HCT116 (cell line): Measurements from ENCODE around the gene FTO. TPM values are rescaled to one million over a fixed set of nuclear protein-coding genes. Genes with fewer than 3 reads are reported as not detected.

Experiments
- ATAC-seq: fragments of 200-7000 bp; cut with Tn5 transposase; 2 replicates; pipeline ENCODE4 v1.9.1; 2020; ENCODE audit warnings: mild to moderate bottlenecking, moderate library complexity
- BruUV-seq: library from RNA; stranded (reverse); fragments of 400-500 nt; replicated peaks from 2 replicates; lab custom pipeline; 2021; lab: Mats Ljungman, UMichigan
- CTCF ChIA-PET: fragments of 300-600 bp; sonication (Branson Sonifier 250); formaldehyde crosslinking; loops from one replicate; lab custom pipeline; 2021; ENCODE audit warnings: antibody characterized with exemption; lab: Charles Lee
- POLR2A ChIA-PET: fragments of 300-600, 350-600 bp; sonication (Branson Sonifier 250); formaldehyde crosslinking; loops from one replicate; lab custom pipeline; 2021; ENCODE audit warnings: antibody characterized with exemption; lab: Charles Lee
- RAD21 ChIA-PET, 2 experiments: fragments of 300-600 bp; sonication (Branson Sonifier 250); formaldehyde crosslinking; loops; one replicate each; lab custom pipeline; 2023; ENCODE audit warnings: low total read pairs in 2 of 2; ENCODE audit not compliant: uncharacterized antibody in 2 of 2, unreplicated experiment in 2 of 2, low non-redundant PET in 1 of 2; lab: Charles Lee
- DNase-seq: peaks from one replicate; pipeline ENCODE4 v3.0.0-alpha.2; 2010; ENCODE audit warnings: low read depth, low spot score
- H2AFZ ChIP-seq: fragments of 200-600 bp; shearing (Covaris generic), sonication (generic); 2 replicates; pipeline ENCODE4 v1.6.1; 2017; ENCODE audit warnings: low read depth, mixed run types, mixed read lengths, antibody characterized with exemption, low read length; ENCODE audit not compliant: poor library complexity, severe bottlenecking
- H3K27ac ChIP-seq: 2 replicates; pipeline ENCODE4 v1.5.1; 2012; ENCODE audit warnings: low read depth, low read length
- H3K27me3 ChIP-seq: fragments of 200-600 bp; sonication (generic); 2 replicates; pipeline ENCODE4 v1.6.1; 2016; ENCODE audit warnings: mixed run types, low read length, mixed read lengths; ENCODE audit not compliant: insufficient read depth
- H3K36me3 ChIP-seq, 2 experiments: fragments of 200-500 bp in 1 of 2; fragments of 200-600 bp in 1 of 2; sonication (Bioruptor generic) in 1 of 2; sonication (generic) in 1 of 2; 2 replicates each; pipeline versions ENCODE4 v1.5.1 to v1.6.1; 2014 to 2016; ENCODE audit warnings: low read length in 2 of 2, inconsistent platforms in 1 of 2, mixed read lengths in 1 of 2, mixed run types in 1 of 2; ENCODE audit not compliant: insufficient read depth in 2 of 2, control insufficient read depth in 1 of 2
- H3K4me1 ChIP-seq, 2 experiments: fragments of 200-600 bp in 1 of 2; sonication (generic) in 1 of 2; 2 replicates each; pipeline versions ENCODE4 v1.5.1 to v1.6.1; 2012 to 2017; ENCODE audit warnings: low read length in 2 of 2, inconsistent platforms in 1 of 2, mild to moderate bottlenecking in 1 of 2, mixed read lengths in 1 of 2, mixed run types in 1 of 2, moderate library complexity in 1 of 2; ENCODE audit not compliant: insufficient read depth in 2 of 2, control insufficient read depth in 1 of 2
- H3K4me2 ChIP-seq: fragments of 200-600 bp; sonication (generic); 2 replicates; pipeline ENCODE4 v1.6.1; 2017; ENCODE audit warnings: mixed run types, low read length, mixed read lengths
- H3K4me3 ChIP-seq, 2 experiments: fragments of 200-600 bp in 1 of 2; sonication (generic) in 1 of 2; replicated peaks in 1 of 2; 2 replicates each; pipeline ENCODE4 v1.5.1; 2011 to 2016; ENCODE audit warnings: low read length in 2 of 2, control low read depth in 1 of 2, low read depth in 1 of 2, mild to moderate bottlenecking in 1 of 2, mixed read lengths in 1 of 2, mixed run types in 1 of 2
- H3K79me2 ChIP-seq: fragments of 200-600 bp; sonication (generic); 2 replicates; pipeline ENCODE4 v1.6.1; 2017; ENCODE audit warnings: mild to moderate bottlenecking, mixed run types, low read length, moderate library complexity, mixed read lengths; ENCODE audit not compliant: insufficient read depth
- H3K9ac ChIP-seq: fragments of 200-600 bp; sonication (generic); 2 replicates; pipeline ENCODE4 v1.6.1; 2016; ENCODE audit warnings: low read length, mixed read lengths
- H3K9me2 ChIP-seq: fragments of 200-600 bp; sonication (generic), shearing (Covaris generic); 2 replicates; pipeline ENCODE4 v1.6.1; 2017; ENCODE audit warnings: mixed run types, mild to moderate bottlenecking, moderate library complexity; ENCODE audit not compliant: insufficient read depth
- H3K9me3 ChIP-seq, 2 experiments: fragments of 200-500 bp in 1 of 2; fragments of 200-600 bp in 1 of 2; sonication (Bioruptor generic) in 1 of 2; sonication (generic) in 1 of 2; 2 replicates each; pipeline ENCODE4 v1.6.1; 2014 to 2017; ENCODE audit warnings: low read length in 2 of 2, mixed read lengths in 2 of 2, inconsistent platforms in 1 of 2, low read depth in 1 of 2, mild to moderate bottlenecking in 1 of 2, mixed run types in 1 of 2, moderate library complexity in 1 of 2; ENCODE audit not compliant: control insufficient read depth in 1 of 2, insufficient read depth in 1 of 2
- H4K20me1 ChIP-seq: fragments of 200-600 bp; sonication (generic), shearing (Covaris generic); 2 replicates; pipeline ENCODE4 v1.6.1; 2017; ENCODE audit warnings: mixed run types, mild to moderate bottlenecking, moderate library complexity; ENCODE audit not compliant: insufficient read depth
- CBX3 ChIP-seq: IDR thresholded peaks from 2 replicates; pipeline ENCODE4 v1.6.1; 2012; ENCODE audit warnings: low read depth
- CTCF ChIP-seq, 3 experiments: fragments of 200-600 bp in 1 of 3; sonication (generic) in 1 of 3; IDR thresholded peaks in 2 of 3; conservative IDR thresholded peaks in 1 of 3; 2 replicates each; pipeline ENCODE4 v1.5.1; 2012 to 2017; ENCODE audit warnings: low read depth in 2 of 3, low read length in 2 of 3, antibody characterized with exemption in 1 of 3, borderline replicate concordance in 1 of 3, control low read depth in 1 of 3, mild to moderate bottlenecking in 1 of 3, mixed read lengths in 1 of 3, mixed run types in 1 of 3, moderate library complexity in 1 of 3; ENCODE audit not compliant: insufficient read depth in 1 of 3
- EGR1 ChIP-seq: IDR thresholded peaks from 2 replicates; pipeline ENCODE4 v1.6.1; 2012; ENCODE audit warnings: low read depth
- ELF1 ChIP-seq: IDR thresholded peaks from 2 replicates; pipeline ENCODE4 v1.6.1; 2012; ENCODE audit warnings: low read depth, borderline replicate concordance
- EZH2 ChIP-seq: fragments of 200-600 bp; sonication (generic); IDR thresholded peaks from 2 replicates; pipeline ENCODE4 v1.6.1; 2017; ENCODE audit warnings: antibody characterized with exemption, mixed run types
- FOSL1 ChIP-seq: IDR thresholded peaks from 2 replicates; pipeline ENCODE4 v1.6.1; 2012; ENCODE audit warnings: low read depth
- JUND ChIP-seq: IDR thresholded peaks from 2 replicates; pipeline ENCODE4 v1.6.1; 2012
- POLR2AphosphoS5 ChIP-seq: IDR thresholded peaks from 2 replicates; pipeline ENCODE4 v1.6.1; 2011; ENCODE audit warnings: mild to moderate bottlenecking, low read depth, low read length, moderate library complexity
- RAD21 ChIP-seq: IDR thresholded peaks from 2 replicates; pipeline ENCODE4 v1.6.1; 2012; ENCODE audit warnings: low read depth, mild to moderate bottlenecking
- SIN3A ChIP-seq: IDR thresholded peaks from 2 replicates; pipeline ENCODE4 v1.6.1; 2012; ENCODE audit warnings: low read depth
- SRF ChIP-seq: IDR thresholded peaks from 2 replicates; pipeline ENCODE4 v1.6.1; 2012; ENCODE audit warnings: low read depth
- TCF7L2 ChIP-seq: IDR thresholded peaks from 2 replicates; pipeline ENCODE4 v1.7.0; 2011; ENCODE audit warnings: borderline replicate concordance, inconsistent platforms; ENCODE audit not compliant: insufficient read depth, insufficient read length; ENCODE audit errors: extremely low read depth
- YY1 ChIP-seq: IDR thresholded peaks from 2 replicates; pipeline ENCODE4 v1.6.1; 2011; ENCODE audit warnings: low read length, low read depth, moderate library complexity, mild to moderate bottlenecking; ENCODE audit not compliant: insufficient replicate concordance; ENCODE audit errors: extremely low read depth
- ZBTB33 ChIP-seq: IDR thresholded peaks from 2 replicates; pipeline ENCODE4 v1.6.1; 2011; ENCODE audit warnings: mild to moderate bottlenecking, low read length, moderate library complexity; ENCODE audit not compliant: insufficient replicate concordance; ENCODE audit errors: extremely low read depth
- ZNF274 ChIP-seq: fragments of 200-500 bp; sonication (Bioruptor generic); IDR thresholded peaks from 2 replicates; pipeline ENCODE4 v1.6.1; 2014; ENCODE audit warnings: mild to moderate bottlenecking, low read depth, low read length, inconsistent platforms
- intact Hi-C: fragments of 100-400 bp; cut with micrococcal nuclease; formaldehyde crosslinking; loops from 2 replicates; pipeline ENCODE4 v1.10.0; 2022
- total RNA-seq: library from RNA; stranded (reverse); gene quantifications from one replicate; pipeline ENCODE4 v1.2.1, GENCODE V29; 2021; ENCODE audit not compliant: unreplicated experiment
- TF ChIP-seq, protein P1 (sequence below): IDR thresholded peaks from 2 replicates; pipeline ENCODE4 v1.6.1; 2012

The FTO gene
- total RNA-seq, 1 experiment from 2014 or later = 55.2 TPM

- H3K4me3 ChIP-seq = no peak overlapping the region
- ATAC-seq (no peak), DNase-seq (no peak)
- RAD21 ChIA-PET = no interaction called here
- H3K9ac ChIP-seq = no peak overlapping the region
- H3K79me2 ChIP-seq = no peaks in the 10 kb centered on the region
- no peak overlapping the region for H3K4me2 ChIP-seq
- TF ChIP-seq, protein P1, sequence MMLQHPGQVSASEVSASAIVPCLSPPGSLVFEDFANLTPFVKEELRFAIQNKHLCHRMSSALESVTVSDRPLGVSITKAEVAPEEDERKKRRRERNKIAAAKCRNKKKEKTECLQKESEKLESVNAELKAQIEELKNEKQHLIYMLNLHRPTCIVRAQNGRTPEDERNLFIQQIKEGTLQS = no peak
- TF ChIP-seq RAD21 (no peak), SRF (no peak), TCF7L2 (no peak), ZNF274 (no peak), ZBTB33 (no peak), POLR2AphosphoS5 (no peak), FOSL1 (no peak), SIN3A (no peak), ELF1 (no peak), JUND (no peak), YY1 (no peak), EZH2 (no peak), CBX3 (no peak), EGR1 (no peak), CTCF (IDR thresholded peaks at IDR 0.05 in 2 of 3, conservative IDR thresholded peaks at IDR 0.05 in 1 of 3; ENCODE audit: borderline replicate concordance in 1 of 3, insufficient read depth in 1 of 3, low read depth in 2 of 3, low read length in 2 of 3) (no peak)
- TF ChIP-seq, all 23 proteins: peak for 0
- H3K4me1 ChIP-seq = no peaks in the 10 kb centered on the region
- intact Hi-C loops = no loop called here
- H3K9me3 ChIP-seq = no peaks in the 10 kb centered on the region
- H3K9me2 ChIP-seq = no peaks in the 10 kb centered on the region
- H3K27ac ChIP-seq = no peak overlapping the region
- no peaks in the 10 kb centered on the region for H4K20me1 ChIP-seq
- CTCF ChIA-PET = no interaction called here
- no peaks in the 10 kb centered on the region for H3K36me3 ChIP-seq
- H2AFZ ChIP-seq = no peak overlapping the region
- POLR2A ChIA-PET = no interaction called here
- no peaks in the 10 kb centered on the region for H3K27me3 ChIP-seq
- no TSS peak for BruUV-seq
These were observed 23.2 kb upstream of the FTO start for GRCh38 chr16:53680756-53681155.
